Adrenal gland (tissue), 12 donors: Measurements from ENCODE around the gene UNC79. TPM values are rescaled to one million over a fixed set of nuclear protein-coding genes. Genes with fewer than 3 reads are reported as not detected.

Experiments
- DNase-seq, 7 donors: peaks; one replicate each; pipeline ENCODE4 v3.0.0-alpha.2; 2019 to 2020
- H3K27ac ChIP-seq, 5 donors: fragments of 200-600 bp; sonication (generic) in 4 of 5; 1 replicate in 3 of 5; 2 replicates in 2 of 5; pipeline versions ENCODE4 v1.5.1 to v1.8.0; 2016 to 2020; ENCODE audit warnings: mild to moderate bottlenecking in 1 of 5
- H3K27me3 ChIP-seq: fragments of 200-600 bp; 2 replicates; pipeline ENCODE4 v1.8.0; 2021
- H3K36me3 ChIP-seq, 2 donors: fragments of 200-600 bp; replicated peaks in 1 of 2; 1 replicate in 1 of 2; 2 replicates in 1 of 2; pipeline versions ENCODE4 v1.5.1 to v1.8.0; 2018 to 2022
- H3K4me1 ChIP-seq, 2 donors: fragments of 200-600 bp; replicated peaks in 1 of 2; 1 replicate in 1 of 2; 2 replicates in 1 of 2; pipeline versions ENCODE4 v1.5.1 to v1.8.0; 2018 to 2021
- H3K4me3 ChIP-seq, 4 donors: fragments of 200-600 bp; sonication (generic) in 3 of 4; one replicate each; pipeline ENCODE4 v1.5.1; 2016 to 2018
- H3K9me3 ChIP-seq, 3 donors: fragments of 200-600 bp; sonication (generic) in 1 of 3; replicated peaks in 1 of 3; 1 replicate in 2 of 3; 2 replicates in 1 of 3; pipeline versions ENCODE4 v1.5.1 to v1.8.0; 2016 to 2021
- CTCF ChIP-seq, 6 experiments: fragments of 450-650 bp in 4 of 6; fragments of 200-600 bp in 2 of 6; sonication (generic) in 1 of 6; IDR thresholded peaks; 1 replicate in 5 of 6; 2 replicates in 1 of 6; pipeline versions ENCODE4 v1.5.1 to v1.8.0; 2016 to 2021; ENCODE audit warnings: antibody characterized with exemption in 6 of 6, mild to moderate bottlenecking in 2 of 6, moderate library complexity in 1 of 6
- POLR2A ChIP-seq, 2 donors: fragments of 450-650 bp; IDR thresholded peaks; one replicate each; pipeline ENCODE4 v1.6.1; 2017; ENCODE audit warnings: antibody characterized with exemption in 2 of 2, mild to moderate bottlenecking in 2 of 2, moderate library complexity in 1 of 2
- WGBS, 4 donors: extraction: QIAGEN DNeasy Blood & Tissue Kit in 2 of 4; methylation state at CpG; one replicate each; pipeline versions ENCODE4 v1.1.5 to v1.1.7; 2013 to 2017; 5-methylcytosine and 5-hydroxymethylcytosine counted together
- intact Hi-C, 2 donors: fragments of 100-400 bp; cut with DNase I; formaldehyde crosslinking; loops; one replicate each; pipeline versions ENCODE4 v1.14.1 to v1.15.0; 2022 to 2023
- polyA plus RNA-seq, 3 donors: library from polyadenylated mRNA; stranded (reverse); fragments of 200-250 nt in 2 of 3; fragments of 350-450 nt in 1 of 3; fragmentation: Illumina TruSeq in 1 of 3; extraction: RNeasy Lipid Tissue Mini Kit (QIAGEN cat#74804) in 1 of 3; gene quantifications; one replicate each; pipeline ENCODE4 v1.2.3, GENCODE V29; 2013 to 2014
- total RNA-seq, 9 donors: library from RNA; depleted of rRNA in 4 of 9; stranded (reverse); fragments of >200 nt in 4 of 9; fragments of 120-200 nt in 1 of 9; fragmentation: NEBNext Ultra II Directional in 1 of 9; extraction: Animal tissue kit (Norgen Biotek cat#: 25700) in 1 of 9; gene quantifications; one replicate each; pipeline versions ENCODE4 v1.1.0 to v1.2.4, GENCODE V29; 2013 to 2023
- donor health status: healthy with polysubstance abuse.
- donor health status: Bipolar disorder and iron deficiency.
- donor health status: DM: yes; HTN: yes; CAD: no.
- donor health status: DM: no; HTN: no; CAD: no.
- donor health status: DM: no; HTN: no; CAD: no.
- donor health status: DM: yes; HTN: yes; CAD: no.

UNC79 gene
- total and polyA plus RNA-seq, 12 donors, result 0.09 to 4.3 (median 1.1) TPM

- no peaks in the 10 kb centered on the region for H3K9me3 ChIP-seq
- 77 to 83% (median 82%) methylated on average over 16 of the region's 16 CpGs for WGBS, 4 donors
- H3K27me3 ChIP-seq, result no peaks in the 10 kb centered on the region
- no peaks in the 10 kb centered on the region for H3K4me1 ChIP-seq
- no peaks in the 10 kb centered on the region for H3K36me3 ChIP-seq
- TF ChIP-seq POLR2A (IDR thresholded peaks at IDR 0.05) (no peak), CTCF (IDR thresholded peaks at IDR 0.05) (no peak)
- intact Hi-C loops, result no loop called here
- H3K4me3 ChIP-seq, result no peak overlapping the region
- no peak for DNase-seq
- H3K27ac ChIP-seq, result no peak overlapping the region
These were observed 260.5 kb downstream of the UNC79 start for GRCh38 chr14:93691042-93691780.

GRCh38 chr14:93693914-93694313, 263.2 kb downstream of the UNC79 start:
- 56 to 73% (median 68%) methylated on average over 6 of the region's 6 CpGs for WGBS, 4 donors
- DNase-seq, result no peak

GRCh38 chr14:93700928-93701327, 270.2 kb downstream of the UNC79 start:
- H3K4me1 ChIP-seq, result no peaks in the 10 kb centered on the region
- H3K4me3 ChIP-seq, result no peak overlapping the region
- intact Hi-C loops, result no loop called here
- H3K9me3 ChIP-seq, result no peaks in the 10 kb centered on the region
- H3K36me3 ChIP-seq, result no peaks in the 10 kb centered on the region
- no peak for DNase-seq
- no peaks in the 10 kb centered on the region for H3K27me3 ChIP-seq
- H3K27ac ChIP-seq, result no peak overlapping the region
- TF ChIP-seq POLR2A (IDR thresholded peaks at IDR 0.05) (no peak), CTCF (IDR thresholded peaks at IDR 0.05) (no peak)

More at GRCh38 chr14:93693914-93694313, 263.2 kb downstream of the UNC79 start:
- H3K27ac ChIP-seq, result no peak overlapping the region
- no peaks in the 10 kb centered on the region for H3K9me3 ChIP-seq
- no peak overlapping the region for H3K4me3 ChIP-seq
- no peaks in the 10 kb centered on the region for H3K27me3 ChIP-seq
- H3K4me1 ChIP-seq, result no peaks in the 10 kb centered on the region
- intact Hi-C loops, result no loop called here
- no peak for TF ChIP-seq POLR2A (IDR thresholded peaks at IDR 0.05)
- no peak for TF ChIP-seq CTCF (IDR thresholded peaks at IDR 0.05)
- no peaks in the 10 kb centered on the region for H3K36me3 ChIP-seq

- Histone ChIP-seq H3K27ac (no peak overlapping the region), H3K9me3 (no peaks in the 10 kb centered on the region), H3K4me3 (no peak overlapping the region), H3K36me3 (no peaks in the 10 kb centered on the region), H3K27me3 (no peaks in the 10 kb centered on the region), H3K4me1 (no peaks in the 10 kb centered on the region)
- intact Hi-C loops, result no loop called here
- no peak for DNase-seq
- 79 to 86% (median 83%) methylated on average over 2 of the region's 2 CpGs for WGBS, 4 donors
- no peak for TF ChIP-seq POLR2A (IDR thresholded peaks at IDR 0.05)
- TF ChIP-seq CTCF (IDR thresholded peaks at IDR 0.05), result no peak
These were observed 270.8 kb downstream of the UNC79 start for GRCh38 chr14:93701562-93701961.
